ENCODE results near the gene C6orf62.
"Not testable (repeated sequence)": the region's sequence is repeated elsewhere in the genome, so short reads cannot be mapped to it uniquely, and the experiment has no call there.

The C6orf62 gene

DNA sequence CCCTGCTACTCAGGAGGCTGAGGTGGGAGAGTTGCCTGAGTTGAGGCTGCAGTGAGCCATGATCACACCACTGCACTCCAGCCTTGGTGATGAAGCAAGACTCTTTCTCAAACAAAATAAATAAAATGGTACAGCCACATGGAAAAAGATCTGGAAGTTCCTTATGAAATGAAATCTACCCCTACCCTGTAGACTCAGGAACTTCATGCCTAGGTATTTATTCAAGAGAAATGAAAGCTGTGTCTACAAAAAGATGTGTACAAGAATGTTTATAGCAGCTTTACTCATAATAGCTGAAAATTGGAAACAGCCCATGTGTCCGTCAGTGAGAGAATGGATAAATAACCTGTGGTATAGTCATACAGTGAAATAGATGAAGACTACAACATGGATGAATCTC, 15.2 kb upstream of the C6orf62 start:
- H3K27ac ChIP-seq (ENCODE audit: poor library complexity, severe bottlenecking) = no peak overlapping the region
- no peaks in the 10 kb centered on the region for H3K27me3 ChIP-seq (ENCODE audit: insufficient read depth, poor library complexity, severe bottlenecking)
- no peaks in the 10 kb centered on the region for H3K36me3 ChIP-seq (ENCODE audit: low read depth)
- H3K4me3 ChIP-seq (ENCODE audit: severe bottlenecking) = no peak overlapping the region
- ATAC-seq (ENCODE audit: low read depth) (no peak), DNase-seq (ENCODE audit: low spot score) (no peak)
- H3K4me1 ChIP-seq (ENCODE audit: insufficient read depth, poor library complexity, severe bottlenecking) = no peaks in the 10 kb centered on the region
- TF ChIP-seq, protein P1, sequence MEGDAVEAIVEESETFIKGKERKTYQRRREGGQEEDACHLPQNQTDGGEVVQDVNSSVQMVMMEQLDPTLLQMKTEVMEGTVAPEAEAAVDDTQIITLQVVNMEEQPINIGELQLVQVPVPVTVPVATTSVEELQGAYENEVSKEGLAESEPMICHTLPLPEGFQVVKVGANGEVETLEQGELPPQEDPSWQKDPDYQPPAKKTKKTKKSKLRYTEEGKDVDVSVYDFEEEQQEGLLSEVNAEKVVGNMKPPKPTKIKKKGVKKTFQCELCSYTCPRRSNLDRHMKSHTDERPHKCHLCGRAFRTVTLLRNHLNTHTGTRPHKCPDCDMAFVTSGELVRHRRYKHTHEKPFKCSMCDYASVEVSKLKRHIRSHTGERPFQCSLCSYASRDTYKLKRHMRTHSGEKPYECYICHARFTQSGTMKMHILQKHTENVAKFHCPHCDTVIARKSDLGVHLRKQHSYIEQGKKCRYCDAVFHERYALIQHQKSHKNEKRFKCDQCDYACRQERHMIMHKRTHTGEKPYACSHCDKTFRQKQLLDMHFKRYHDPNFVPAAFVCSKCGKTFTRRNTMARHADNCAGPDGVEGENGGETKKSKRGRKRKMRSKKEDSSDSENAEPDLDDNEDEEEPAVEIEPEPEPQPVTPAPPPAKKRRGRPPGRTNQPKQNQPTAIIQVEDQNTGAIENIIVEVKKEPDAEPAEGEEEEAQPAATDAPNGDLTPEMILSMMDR (IDR thresholded peaks at IDR 0.05; ENCODE audit: poor library complexity, severe bottlenecking) = no peak
- H3K9me3 ChIP-seq (ENCODE audit: severe bottlenecking) = no peaks in the 10 kb centered on the region

DNA sequence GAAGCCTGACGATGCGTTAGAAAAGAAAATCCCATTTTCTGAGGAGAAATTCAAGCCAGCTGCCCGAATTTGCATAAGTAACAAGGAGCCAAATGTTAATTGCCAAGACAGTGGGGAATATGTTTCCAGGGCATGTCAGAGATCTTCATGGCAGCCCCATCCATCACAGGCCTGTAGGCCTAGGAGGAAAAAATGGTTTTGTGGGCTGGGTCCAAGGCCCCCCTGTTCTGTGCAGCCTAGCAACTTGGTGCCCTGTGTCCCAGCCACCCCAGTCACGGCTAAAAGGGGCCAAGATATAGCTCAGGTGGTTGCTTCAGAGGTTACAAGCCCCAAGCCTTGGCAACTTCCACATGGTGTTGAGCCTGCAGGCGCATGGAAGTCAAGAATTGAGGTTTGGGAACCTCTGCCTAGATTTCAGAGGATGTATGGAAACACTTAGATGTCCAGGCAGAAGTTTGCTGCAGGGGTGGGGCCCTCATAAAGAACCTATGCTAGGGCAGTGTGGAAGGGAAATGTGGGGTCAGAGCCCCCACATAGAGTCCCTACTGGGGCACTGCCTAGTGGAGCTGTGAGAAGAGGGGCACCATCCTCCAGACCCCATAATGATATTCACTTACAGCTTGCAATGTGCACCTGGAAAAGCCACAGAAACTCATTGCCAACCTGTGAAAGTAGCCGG, 12.6 kb upstream of the C6orf62 start:
- ATAC-seq (ENCODE audit: low read depth); H3K27me3 ChIP-seq (ENCODE audit: insufficient read depth, poor library complexity, severe bottlenecking); H3K9me3 ChIP-seq (ENCODE audit: severe bottlenecking); H3K27ac ChIP-seq (ENCODE audit: poor library complexity, severe bottlenecking); H3K4me1 ChIP-seq (ENCODE audit: insufficient read depth, poor library complexity, severe bottlenecking); H3K4me3 ChIP-seq (ENCODE audit: severe bottlenecking); DNase-seq (ENCODE audit: low spot score); H3K36me3 ChIP-seq (ENCODE audit: low read depth): not testable (repeated sequence)

DNA sequence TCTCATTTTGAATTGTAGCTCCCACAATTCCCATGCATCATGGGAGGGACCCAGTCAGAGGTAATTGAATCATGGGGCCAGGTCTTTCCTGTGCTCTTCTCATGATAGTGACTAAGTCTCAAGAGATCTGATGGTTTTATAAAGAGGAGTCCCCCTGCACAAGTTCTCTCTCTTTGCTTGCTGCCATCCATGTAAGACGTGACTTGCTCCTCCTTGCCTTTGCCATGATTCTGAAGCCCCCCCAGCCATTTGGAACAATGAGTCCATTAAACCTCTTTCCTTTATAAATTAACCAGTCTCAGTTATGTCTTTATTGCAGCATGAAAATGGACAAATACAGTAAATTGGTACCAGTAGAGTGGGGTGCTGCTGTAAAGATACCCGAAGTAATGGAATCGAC, 11.7 kb upstream of the C6orf62 start:
- not testable (repeated sequence) for H3K27me3 ChIP-seq (ENCODE audit: insufficient read depth, poor library complexity, severe bottlenecking); H3K4me1 ChIP-seq (ENCODE audit: insufficient read depth, poor library complexity, severe bottlenecking); H3K36me3 ChIP-seq (ENCODE audit: low read depth); DNase-seq (ENCODE audit: low spot score); H3K4me3 ChIP-seq (ENCODE audit: severe bottlenecking); H3K27ac ChIP-seq (ENCODE audit: poor library complexity, severe bottlenecking); ATAC-seq (ENCODE audit: low read depth); H3K9me3 ChIP-seq (ENCODE audit: severe bottlenecking)

DNA sequence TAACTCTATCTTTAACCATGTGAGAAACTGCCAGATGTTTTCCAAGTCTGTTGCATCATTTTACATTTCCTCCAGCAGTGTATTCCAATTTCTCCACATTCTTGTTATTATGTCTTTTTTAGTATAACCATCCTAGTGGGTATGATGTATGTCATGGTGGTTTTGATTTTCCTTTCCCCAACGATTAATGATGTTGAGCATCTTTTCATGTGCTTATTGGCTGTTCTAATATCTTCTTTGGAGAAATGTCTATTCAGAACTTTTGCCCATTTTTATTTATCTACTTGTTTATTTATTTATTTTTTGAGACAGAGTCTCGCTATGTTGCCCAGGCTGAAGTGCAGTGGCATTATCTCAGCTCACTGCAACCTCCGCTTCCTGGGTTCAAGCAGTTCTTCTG, 4.3 kb upstream of the C6orf62 start:
- Histone ChIP-seq H3K36me3 (ENCODE audit: low read depth) (peaks cover 12% of the 10 kb centered on the region), H3K27me3 (ENCODE audit: insufficient read depth, poor library complexity, severe bottlenecking) (no peaks in the 10 kb centered on the region), H3K4me3 (ENCODE audit: severe bottlenecking) (no peak overlapping the region), H3K27ac (ENCODE audit: poor library complexity, severe bottlenecking) (no peak overlapping the region), H3K4me1 (ENCODE audit: insufficient read depth, poor library complexity, severe bottlenecking) (peaks cover 5% of the 10 kb centered on the region), H3K9me3 (ENCODE audit: severe bottlenecking) (no peaks in the 10 kb centered on the region)
- TF ChIP-seq, protein P1 (IDR thresholded peaks at IDR 0.05; ENCODE audit: poor library complexity, severe bottlenecking) = no peak
- no peak for DNase-seq (ENCODE audit: low spot score)
- no peak for ATAC-seq (ENCODE audit: low read depth)

DNA sequence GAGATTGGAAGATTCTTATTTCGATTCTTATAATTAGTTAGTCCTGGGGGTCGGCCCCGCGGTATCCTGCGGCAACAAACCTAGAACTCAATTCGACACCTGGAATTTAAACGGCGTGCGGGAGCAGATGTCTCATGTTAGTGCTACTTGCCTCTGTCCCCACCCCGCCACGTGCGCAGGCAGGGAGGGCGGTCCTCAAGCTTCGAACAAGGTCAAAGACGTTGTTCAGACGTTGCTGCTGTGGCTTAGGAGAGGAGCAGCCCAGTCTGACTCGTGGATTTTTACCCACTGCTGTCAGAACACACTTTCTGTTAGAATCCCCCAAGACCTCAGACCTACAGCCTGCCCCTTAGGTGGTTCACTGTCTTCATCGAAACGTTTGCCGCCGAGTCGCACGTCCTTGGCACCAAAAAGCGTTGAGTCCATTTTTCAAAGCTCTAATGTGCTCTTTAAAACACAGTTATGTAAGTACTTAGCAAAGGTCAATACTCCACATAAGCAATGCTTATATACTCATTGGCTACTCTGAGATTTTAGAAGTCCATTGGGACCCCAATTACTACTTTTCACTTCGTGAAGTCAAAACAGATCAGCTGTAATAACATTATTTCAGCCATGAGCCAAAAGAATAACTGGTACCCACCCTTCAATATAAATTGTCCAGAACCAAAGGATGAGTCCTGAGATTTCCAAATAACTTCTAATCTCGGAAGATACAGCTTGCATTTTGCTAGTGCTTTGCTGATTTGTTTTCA, 2.7 kb upstream of the C6orf62 start:
- TF ChIP-seq, protein P1 (IDR thresholded peaks at IDR 0.05; ENCODE audit: poor library complexity, severe bottlenecking) = no peak
- H3K4me1 ChIP-seq (ENCODE audit: insufficient read depth, poor library complexity, severe bottlenecking) = peaks cover 11% of the 10 kb centered on the region
- ATAC-seq (ENCODE audit: low read depth) = peak; percentile 57

More for the DNA sequence above, 2.7 kb upstream of the C6orf62 start:
- H3K27me3 ChIP-seq (ENCODE audit: insufficient read depth, poor library complexity, severe bottlenecking) = no peaks in the 10 kb centered on the region
- peak overlapping the region; percentile 83 for H3K27ac ChIP-seq (ENCODE audit: poor library complexity, severe bottlenecking)
- DNase-seq (ENCODE audit: low spot score) = no peak
- peak overlapping the region; percentile 92 for H3K4me3 ChIP-seq (ENCODE audit: severe bottlenecking)
- H3K9me3 ChIP-seq (ENCODE audit: severe bottlenecking) = no peaks in the 10 kb centered on the region
- peaks cover 28% of the 10 kb centered on the region for H3K36me3 ChIP-seq (ENCODE audit: low read depth)
